Transverse colon (tissue), 3 donors: ENCODE measurements around the gene PCSK5.

Experiments used
- CTCF ChIP-seq, 5 experiments: fragments of 200-600 bp in 3 of 5; fragments of 450-650 bp in 2 of 5; sonication (generic) in 3 of 5; IDR thresholded peaks; 1 replicate in 2 of 5; 2 replicates in 3 of 5; pipeline ENCODE4 v1.5.1; 2016 to 2017; ENCODE audit warnings: antibody characterized with exemption in 5 of 5, inconsistent platforms in 3 of 5, mild to moderate bottlenecking in 2 of 5, moderate library complexity in 1 of 5
- POLR2A ChIP-seq: fragments of 450-650 bp; IDR thresholded peaks from one replicate; pipeline ENCODE4 v1.6.1; 2016; ENCODE audit warnings: antibody characterized with exemption, mild to moderate bottlenecking, moderate library complexity

GRCh38 chr9:76218117-76218885 is 327.8 kb downstream of the PCSK5 start:
- TF ChIP-seq CTCF (IDR thresholded peaks at IDR 0.05) (no peak), POLR2A (no peak)
